Measurements from ENCODE around the gene DHX35.

Gene DHX35

DNA sequence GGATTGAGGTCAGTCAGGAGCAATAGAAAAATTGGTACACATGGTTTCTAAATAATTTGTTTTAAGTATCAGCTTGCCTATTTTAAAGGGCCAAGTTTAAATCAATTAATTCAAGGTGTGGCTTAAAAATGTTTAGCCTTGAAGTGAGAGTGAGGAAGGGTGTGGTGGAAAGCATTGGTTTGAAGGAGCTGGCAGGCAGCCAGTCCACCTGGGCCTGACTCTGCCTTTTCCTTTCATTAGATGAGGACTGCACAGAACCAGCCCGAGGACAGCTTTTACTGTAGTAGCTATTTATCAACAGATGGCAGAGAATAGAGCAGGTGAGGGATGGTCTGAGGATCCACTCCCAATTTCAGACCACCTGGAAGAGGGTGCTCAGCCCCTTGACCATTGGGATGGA is 42.4 kb downstream of the DHX35 start:
- H3K27me3 ChIP-seq (ENCODE audit: control insufficient read depth in 1 of 2, insufficient read depth in 1 of 2, low read length in 2 of 2): no peaks in the 10 kb centered on the region
- H3K36me3 ChIP-seq (ENCODE audit: control insufficient read depth in 1 of 2, insufficient read depth in 2 of 2, low read depth in 1 of 2, low read length in 2 of 2): peaks cover 41 to 94% of the 10 kb centered on the region in 2 experiments
- no peaks in the 10 kb centered on the region for H3K4me1 ChIP-seq (ENCODE audit: control insufficient read depth, insufficient read depth, low read depth, low read length)
- H3K4me3 ChIP-seq (ENCODE audit: insufficient read depth in 1 of 2, low read depth in 1 of 2, low read length in 2 of 2): no peak overlapping the region
- H2AK5ac ChIP-seq (ENCODE audit: low read length, severe bottlenecking): no peak overlapping the region
- no peak overlapping the region for H2AFZ ChIP-seq (ENCODE audit: low read depth, low read length)
- no peak overlapping the region for H3K4me2 ChIP-seq (ENCODE audit: low read length, poor library complexity, severe bottlenecking)
- DNase-seq: no peak
- no peak overlapping the region for H3K23ac ChIP-seq (ENCODE audit: low read length in 2 of 2)
- no peak overlapping the region for H3K4ac ChIP-seq (ENCODE audit: low read depth in 1 of 2, low read length in 2 of 2)
- WGBS: 100% methylated on average over 1 of the region's 1 CpG
- no peak overlapping the region for H4K8ac ChIP-seq (ENCODE audit: low read length)
- H2BK12ac ChIP-seq (ENCODE audit: low read length in 2 of 2): no peak overlapping the region
- H3K27ac ChIP-seq (ENCODE audit: low read length, poor library complexity, severe bottlenecking): no peak overlapping the region
- no peak overlapping the region for H3K18ac ChIP-seq (ENCODE audit: low read depth in 1 of 2, low read length in 2 of 2)
- H4K91ac ChIP-seq (ENCODE audit: low read length): no peak overlapping the region
- no peak overlapping the region for H3K14ac ChIP-seq (ENCODE audit: low read length in 2 of 2)
- no peak overlapping the region for H2BK15ac ChIP-seq (ENCODE audit: low read depth, poor library complexity, severe bottlenecking)
- H3K9ac ChIP-seq (ENCODE audit: low read length): no peak overlapping the region
- no peaks in the 10 kb centered on the region for H3K9me3 ChIP-seq (ENCODE audit: control insufficient read depth, low read length)
- peaks cover 13% of the 10 kb centered on the region for H3K79me1 ChIP-seq (replicated peaks; ENCODE audit: low read length, poor library complexity, severe bottlenecking)
- no peak overlapping the region for H2BK120ac ChIP-seq (ENCODE audit: low read depth, low read length)
- H2BK5ac ChIP-seq (ENCODE audit: low read depth, low read length, poor library complexity, severe bottlenecking): no peak overlapping the region

DNA sequence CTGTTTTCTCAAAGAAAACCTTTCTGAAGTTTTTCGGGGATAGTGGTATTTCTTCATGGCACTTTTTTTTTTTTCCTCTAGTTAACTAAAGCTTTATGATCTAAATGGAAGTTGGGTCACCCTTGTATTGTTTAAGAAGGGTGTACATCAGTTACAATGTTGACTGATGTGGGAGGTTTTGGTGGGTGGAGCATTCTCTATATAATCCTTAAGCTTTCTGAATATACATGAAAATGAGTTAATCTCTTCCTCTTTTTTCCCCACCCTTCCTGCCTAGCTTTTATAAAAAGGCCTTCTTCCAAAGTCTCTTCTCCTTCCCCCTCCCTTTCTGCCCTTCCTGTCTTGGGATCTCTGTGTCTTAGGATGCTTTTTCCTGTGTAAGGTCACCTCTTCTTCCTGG is 47.2 kb downstream of the DHX35 start:
- Histone ChIP-seq H2BK12ac (ENCODE audit: low read length in 2 of 2) (no peak overlapping the region), H3K4me2 (ENCODE audit: low read length, poor library complexity, severe bottlenecking) (no peak overlapping the region), H3K18ac (ENCODE audit: low read depth in 1 of 2, low read length in 2 of 2) (no peak overlapping the region), H3K4ac (ENCODE audit: low read depth in 1 of 2, low read length in 2 of 2) (no peak overlapping the region), H2AFZ (ENCODE audit: low read depth, low read length) (no peak overlapping the region), H3K36me3 (ENCODE audit: control insufficient read depth in 1 of 2, insufficient read depth in 2 of 2, low read depth in 1 of 2, low read length in 2 of 2) (peaks cover 32 to 73% of the 10 kb centered on the region in 2 experiments), H4K8ac (ENCODE audit: low read length) (no peak overlapping the region), H3K27me3 (ENCODE audit: control insufficient read depth in 1 of 2, insufficient read depth in 1 of 2, low read length in 2 of 2) (no peaks in the 10 kb centered on the region), H2BK15ac (ENCODE audit: low read depth, poor library complexity, severe bottlenecking) (no peak overlapping the region), H3K9me3 (ENCODE audit: control insufficient read depth, low read length) (no peaks in the 10 kb centered on the region), H3K23ac (ENCODE audit: low read length in 2 of 2) (no peak overlapping the region), H2BK120ac (ENCODE audit: low read depth, low read length) (no peak overlapping the region), H3K14ac (ENCODE audit: low read length in 2 of 2) (no peak overlapping the region), H4K91ac (ENCODE audit: low read length) (no peak overlapping the region), H2AK5ac (ENCODE audit: low read length, severe bottlenecking) (no peak overlapping the region), H3K4me3 (ENCODE audit: insufficient read depth in 1 of 2, low read depth in 1 of 2, low read length in 2 of 2) (no peak overlapping the region), H3K9ac (ENCODE audit: low read length) (no peak overlapping the region), H2BK5ac (ENCODE audit: low read depth, low read length, poor library complexity, severe bottlenecking) (no peak overlapping the region), H3K27ac (ENCODE audit: low read length, poor library complexity, severe bottlenecking) (no peak overlapping the region), H3K4me1 (ENCODE audit: control insufficient read depth, insufficient read depth, low read depth, low read length) (no peaks in the 10 kb centered on the region), H3K79me1 (replicated peaks; ENCODE audit: low read length, poor library complexity, severe bottlenecking) (peaks cover 13% of the 10 kb centered on the region)
- no peak for DNase-seq
- WGBS: 100% methylated on average over 1 of the region's 1 CpG

DNA sequence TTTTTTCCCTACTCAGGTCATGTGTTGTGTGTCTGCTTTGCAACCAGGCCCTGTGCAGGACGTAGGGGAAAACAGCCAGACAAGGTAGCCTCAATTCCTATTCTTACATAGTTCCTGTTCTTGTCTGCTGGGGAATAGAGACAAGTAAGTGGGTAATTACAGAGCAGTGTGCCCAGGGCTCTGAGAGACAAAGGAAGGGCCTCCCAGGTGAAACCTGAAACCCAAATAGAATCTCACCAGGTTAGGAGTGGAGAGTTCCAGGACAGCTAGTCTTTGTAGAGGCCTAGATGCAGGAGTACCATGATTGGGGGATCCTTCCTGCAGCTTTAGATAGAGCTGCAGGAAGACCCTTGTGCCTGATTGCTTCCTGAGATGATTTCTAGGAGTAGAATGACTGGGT is 48.4 kb downstream of the DHX35 start:
- H3K79me1 ChIP-seq (replicated peaks; ENCODE audit: low read length, poor library complexity, severe bottlenecking): peaks cover 13% of the 10 kb centered on the region
- no CpG with 5 or more reads among the region's 1 CpG for WGBS
- no peak overlapping the region for H2BK5ac ChIP-seq (ENCODE audit: low read depth, low read length, poor library complexity, severe bottlenecking)
- no peaks in the 10 kb centered on the region for H3K27me3 ChIP-seq (ENCODE audit: control insufficient read depth in 1 of 2, insufficient read depth in 1 of 2, low read length in 2 of 2)
- no peak for DNase-seq
- H3K36me3 ChIP-seq (ENCODE audit: control insufficient read depth in 1 of 2, insufficient read depth in 2 of 2, low read depth in 1 of 2, low read length in 2 of 2): peaks cover 29 to 73% of the 10 kb centered on the region in 2 experiments
- H2BK12ac ChIP-seq (ENCODE audit: low read length in 2 of 2): no peak overlapping the region
- no peak overlapping the region for H2BK120ac ChIP-seq (ENCODE audit: low read depth, low read length)
- H3K4me1 ChIP-seq (ENCODE audit: control insufficient read depth, insufficient read depth, low read depth, low read length): no peaks in the 10 kb centered on the region
- no peak overlapping the region for H4K8ac ChIP-seq (ENCODE audit: low read length)
- H3K27ac ChIP-seq (ENCODE audit: low read length, poor library complexity, severe bottlenecking): no peak overlapping the region
- H3K9me3 ChIP-seq (ENCODE audit: control insufficient read depth, low read length): no peaks in the 10 kb centered on the region
- no peak overlapping the region for H3K18ac ChIP-seq (ENCODE audit: low read depth in 1 of 2, low read length in 2 of 2)
- no peak overlapping the region for H3K23ac ChIP-seq (ENCODE audit: low read length in 2 of 2)
- H3K4me2 ChIP-seq (ENCODE audit: low read length, poor library complexity, severe bottlenecking): no peak overlapping the region
- H3K4me3 ChIP-seq (ENCODE audit: insufficient read depth in 1 of 2, low read depth in 1 of 2, low read length in 2 of 2): no peak overlapping the region
- H2AFZ ChIP-seq (ENCODE audit: low read depth, low read length): no peak overlapping the region
- H4K91ac ChIP-seq (ENCODE audit: low read length): no peak overlapping the region
- no peak overlapping the region for H3K4ac ChIP-seq (ENCODE audit: low read depth in 1 of 2, low read length in 2 of 2)
- no peak overlapping the region for H2BK15ac ChIP-seq (ENCODE audit: low read depth, poor library complexity, severe bottlenecking)
- H2AK5ac ChIP-seq (ENCODE audit: low read length, severe bottlenecking): no peak overlapping the region
- H3K14ac ChIP-seq (ENCODE audit: low read length in 2 of 2): no peak overlapping the region
- H3K9ac ChIP-seq (ENCODE audit: low read length): no peak overlapping the region

DNA sequence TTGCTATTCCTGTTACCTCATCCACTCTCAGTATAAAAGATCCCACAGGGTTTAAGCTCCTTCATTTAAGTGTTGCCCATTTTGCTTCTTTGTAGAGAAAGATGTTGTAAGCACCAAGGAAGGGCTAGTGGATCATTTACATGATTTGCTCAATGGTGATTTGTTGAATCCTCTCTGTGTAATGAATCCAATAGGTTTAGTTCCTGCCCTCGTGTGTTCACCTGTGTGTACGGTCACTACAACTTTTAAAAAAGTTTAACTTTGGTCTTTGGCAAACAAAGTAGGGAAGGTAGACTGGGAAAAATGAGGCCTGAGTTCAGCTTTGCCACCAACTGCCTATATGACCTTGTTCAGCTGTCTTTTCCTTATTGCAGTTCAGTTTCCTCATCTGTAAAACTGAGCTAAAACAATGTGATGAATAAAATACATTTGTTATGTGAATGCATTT is 51.5 kb downstream of the DHX35 start:
- Histone ChIP-seq H3K79me1 (replicated peaks; ENCODE audit: low read length, poor library complexity, severe bottlenecking) (peaks cover 9% of the 10 kb centered on the region), H2BK5ac (ENCODE audit: low read depth, low read length, poor library complexity, severe bottlenecking) (no peak overlapping the region), H3K9me3 (ENCODE audit: control insufficient read depth, low read length) (no peaks in the 10 kb centered on the region), H3K18ac (ENCODE audit: low read depth in 1 of 2, low read length in 2 of 2) (no peak overlapping the region), H3K27ac (ENCODE audit: low read length, poor library complexity, severe bottlenecking) (no peak overlapping the region), H3K36me3 (ENCODE audit: control insufficient read depth in 1 of 2, insufficient read depth in 2 of 2, low read depth in 1 of 2, low read length in 2 of 2) (peaks cover 19 to 66% of the 10 kb centered on the region in 2 experiments), H2BK15ac (ENCODE audit: low read depth, poor library complexity, severe bottlenecking) (no peak overlapping the region), H3K9ac (ENCODE audit: low read length) (no peak overlapping the region), H3K27me3 (ENCODE audit: control insufficient read depth in 1 of 2, insufficient read depth in 1 of 2, low read length in 2 of 2) (no peaks in the 10 kb centered on the region), H3K4ac (ENCODE audit: low read depth in 1 of 2, low read length in 2 of 2) (no peak overlapping the region), H3K4me3 (ENCODE audit: insufficient read depth in 1 of 2, low read depth in 1 of 2, low read length in 2 of 2) (no peak overlapping the region), H2BK12ac (ENCODE audit: low read length in 2 of 2) (no peak overlapping the region), H3K14ac (ENCODE audit: low read length in 2 of 2) (no peak overlapping the region), H2AFZ (ENCODE audit: low read depth, low read length) (no peak overlapping the region), H2BK120ac (ENCODE audit: low read depth, low read length) (no peak overlapping the region), H3K4me1 (ENCODE audit: control insufficient read depth, insufficient read depth, low read depth, low read length) (no peaks in the 10 kb centered on the region), H4K91ac (ENCODE audit: low read length) (no peak overlapping the region), H3K4me2 (ENCODE audit: low read length, poor library complexity, severe bottlenecking) (no peak overlapping the region), H2AK5ac (ENCODE audit: low read length, severe bottlenecking) (no peak overlapping the region), H4K8ac (ENCODE audit: low read length) (no peak overlapping the region), H3K23ac (ENCODE audit: low read length in 2 of 2) (no peak overlapping the region)
- no peak for DNase-seq
- WGBS: 96% methylated on average over 2 of the region's 2 CpGs
